ENCODE results near the gene DPH5. TPM values are rescaled to one million over a fixed set of nuclear protein-coding genes. Genes with fewer than 3 reads are reported as not detected.

Gene DPH5
- total RNA-seq, 2 donors from 2014 or later = 13.4 to 26.0 TPM

GRCh38 chr1:101030881-101031280 is 5.3 kb upstream of the DPH5 start:
- TF ChIP-seq CTCF (IDR thresholded peaks at IDR 0.05) = no peak
- H3K4me1 ChIP-seq = peaks cover 0 to 11% of the 10 kb centered on the region in 2 donors
- H3K27me3 ChIP-seq = no peaks in the 10 kb centered on the region
- DNase-seq (ENCODE audit: low spot score) = no peak
- no peak overlapping the region for H3K27ac ChIP-seq
- H3K9me3 ChIP-seq = no peaks in the 10 kb centered on the region
- H3K36me3 ChIP-seq = no peaks in the 10 kb centered on the region
- no peak overlapping the region for H3K4me3 ChIP-seq

GRCh38 chr1:101029184-101029583 is 3.6 kb upstream of the DPH5 start:
- H3K9me3 ChIP-seq = no peaks in the 10 kb centered on the region
- no peak for DNase-seq (ENCODE audit: low spot score)
- H3K27ac ChIP-seq = no peak overlapping the region
- H3K4me3 ChIP-seq = no peak overlapping the region
- H3K4me1 ChIP-seq = peaks cover 0 to 22% of the 10 kb centered on the region in 2 donors
- TF ChIP-seq CTCF (IDR thresholded peaks at IDR 0.05) = no peak
- no peaks in the 10 kb centered on the region for H3K36me3 ChIP-seq
- H3K27me3 ChIP-seq = no peaks in the 10 kb centered on the region

GRCh38 chr1:101028466-101028865 is 2.9 kb upstream of the DPH5 start:
- Histone ChIP-seq H3K4me3 (no peak overlapping the region), H3K27me3 (no peaks in the 10 kb centered on the region), H3K4me1 (peaks cover 0 to 24% of the 10 kb centered on the region in 2 donors), H3K9me3 (no peaks in the 10 kb centered on the region), H3K36me3 (no peaks in the 10 kb centered on the region), H3K27ac (no peak overlapping the region)
- no peak for TF ChIP-seq CTCF (IDR thresholded peaks at IDR 0.05)
- DNase-seq (ENCODE audit: low spot score) = no peak

- Histone ChIP-seq H3K4me1 (peaks cover 0 to 24% of the 10 kb centered on the region in 2 donors), H3K4me3 (no peak overlapping the region)
These were observed 1.7 kb upstream of the DPH5 start for GRCh38 chr1:101027194-101027772.

GRCh38 chr1:101026430-101026788 is 825 bp upstream of the DPH5 start:
- peaks cover 0 to 24% of the 10 kb centered on the region in 2 donors for H3K4me1 ChIP-seq

More at GRCh38 chr1:101027194-101027772, 1.7 kb upstream of the DPH5 start:
- Histone ChIP-seq H3K27ac (no peak overlapping the region), H3K36me3 (no peaks in the 10 kb centered on the region), H3K27me3 (no peaks in the 10 kb centered on the region), H3K9me3 (no peaks in the 10 kb centered on the region)
- no peak for TF ChIP-seq CTCF (IDR thresholded peaks at IDR 0.05)
- DNase-seq (ENCODE audit: low spot score) = no peak

More at GRCh38 chr1:101026430-101026788, 825 bp upstream of the DPH5 start:
- no peaks in the 10 kb centered on the region for H3K9me3 ChIP-seq
- H3K27me3 ChIP-seq = no peaks in the 10 kb centered on the region
- H3K36me3 ChIP-seq = no peaks in the 10 kb centered on the region
- DNase-seq (ENCODE audit: low spot score) = no peak
- TF ChIP-seq CTCF (IDR thresholded peaks at IDR 0.05) = no peak
- peak overlapping the region; percentile 91 to 92 for H3K27ac ChIP-seq
- peak overlapping the region; percentile 68 to 75 for H3K4me3 ChIP-seq

All from right atrium auricular region (tissue), 2 donors.